Endothelial cell of umbilical vein (primary cell): ENCODE data around the gene MOB3A. TPM values are rescaled to one million over a fixed set of nuclear protein-coding genes. Genes with fewer than 3 reads are reported as not detected.

Experiments used
- BruUV-seq: library from RNA; stranded (reverse); fragments of 400-500 nt; replicated peaks from 2 replicates; lab custom pipeline; 2021; lab: Mats Ljungman, UMichigan
- CTCF ChIA-PET: fragments of 300-600, 350-600 bp; sonication (Branson Sonifier 250); formaldehyde crosslinking; loops from one replicate; lab custom pipeline; 2021; ENCODE audit warnings: antibody characterized with exemption, inconsistent platforms; lab: Charles Lee
- POLR2A ChIA-PET: fragments of 300-600, 350-600 bp; sonication (Branson Sonifier 250); formaldehyde crosslinking; loops from one replicate; lab custom pipeline; 2021; ENCODE audit warnings: antibody characterized with exemption, inconsistent platforms; lab: Charles Lee
- DNase-seq: peaks from one replicate; pipeline ENCODE4 v3.0.0-alpha.2; 2011; ENCODE audit warnings: low read depth, low spot score
- FAIRE-seq: peaks from 2 replicates; lab custom pipeline; 2011; peaks lifted over from hg19 to GRCh38; lab: Jason Lieb, UNC
- H2AFZ ChIP-seq: 2 replicates; pipeline ENCODE4 v1.6.0; 2012; ENCODE audit warnings: low read depth, low read length, control low read depth, inconsistent platforms
- H3K27ac ChIP-seq: 2 replicates; pipeline ENCODE4 v1.5.1; 2011; ENCODE audit warnings: low read depth, mild to moderate bottlenecking, control low read depth, low read length, moderate library complexity; ENCODE audit not compliant: insufficient read depth
- H3K27me3 ChIP-seq, 2 experiments: 2 replicates each; pipeline versions ENCODE4 v1.6.0 to v1.6.1; 2011; ENCODE audit warnings: low read length in 2 of 2, mixed read lengths in 1 of 2; ENCODE audit not compliant: control insufficient read depth in 2 of 2, insufficient read depth in 2 of 2
- H3K36me3 ChIP-seq, 2 experiments: 2 replicates in 1 of 2; 3 replicates in 1 of 2; pipeline ENCODE4 v1.5.1; 2011; ENCODE audit warnings: low read length in 2 of 2, mild to moderate bottlenecking in 1 of 2, moderate library complexity in 1 of 2; ENCODE audit not compliant: control insufficient read depth in 2 of 2, insufficient read depth in 2 of 2; ENCODE audit errors: extremely low read depth in 1 of 2
- H3K4me1 ChIP-seq: 3 replicates; pipeline ENCODE4 v1.5.1; 2011; ENCODE audit warnings: mild to moderate bottlenecking, low read length; ENCODE audit not compliant: control insufficient read depth, insufficient read depth; ENCODE audit errors: extremely low read depth
- H3K4me2 ChIP-seq: 2 replicates; pipeline ENCODE4 v1.6.1; 2011; ENCODE audit warnings: low read length, control low read depth, mixed read lengths; ENCODE audit not compliant: insufficient read depth
- H3K4me3 ChIP-seq, 3 experiments: fragments of 200-600 bp in 1 of 3; sonication (generic), shearing (Covaris generic) in 1 of 3; replicated peaks in 1 of 3; 2 replicates each; pipeline ENCODE4 v1.5.1; 2011 to 2016; ENCODE audit warnings: control low read depth in 3 of 3, low read length in 3 of 3, mild to moderate bottlenecking in 2 of 3, inconsistent platforms in 1 of 3, low read depth in 1 of 3, moderate library complexity in 1 of 3; ENCODE audit not compliant: insufficient read depth in 1 of 3
- H3K79me2 ChIP-seq: 2 replicates; pipeline ENCODE4 v1.6.0; 2012; ENCODE audit warnings: low read length, inconsistent platforms; ENCODE audit not compliant: control insufficient read depth, insufficient read depth
- H3K9ac ChIP-seq: replicated peaks from 2 replicates; pipeline ENCODE3; 2011; ENCODE audit warnings: low read length, control low read depth; ENCODE audit not compliant: insufficient read depth; ENCODE audit errors: extremely low read depth
- H3K9me1 ChIP-seq: replicated peaks from 3 replicates; pipeline ENCODE4 v1.6.0; 2011; ENCODE audit warnings: mild to moderate bottlenecking, low read length; ENCODE audit not compliant: control insufficient read depth, insufficient read depth; ENCODE audit errors: extremely low read depth
- H3K9me3 ChIP-seq: replicated peaks from 2 replicates; pipeline ENCODE4 v1.5.1; 2012; ENCODE audit warnings: low read length, inconsistent platforms; ENCODE audit not compliant: control insufficient read depth, insufficient read depth
- H4K20me1 ChIP-seq: replicated peaks from 2 replicates; pipeline ENCODE3; 2011; ENCODE audit warnings: mild to moderate bottlenecking, low read length; ENCODE audit not compliant: control insufficient read depth, insufficient read depth; ENCODE audit errors: extremely low read depth
- CTCF ChIP-seq, 2 donors: IDR thresholded peaks; 1 replicate in 1 of 2; 2 replicates in 1 of 2; pipeline ENCODE4 v1.5.1; 2011; ENCODE audit warnings: low read length in 2 of 2, mild to moderate bottlenecking in 2 of 2, moderate library complexity in 2 of 2, control low read depth in 1 of 2, inconsistent platforms in 1 of 2, low read depth in 1 of 2; ENCODE audit not compliant: insufficient read depth in 1 of 2; ENCODE audit errors: extremely low read depth in 1 of 2
- EZH2 ChIP-seq: IDR thresholded peaks from 2 replicates; pipeline ENCODE4 v1.6.1; 2012; ENCODE audit warnings: borderline replicate concordance, low read depth, mild to moderate bottlenecking, moderate library complexity, low read length, inconsistent platforms; ENCODE audit not compliant: severe bottlenecking
- FOS ChIP-seq: IDR thresholded peaks from 2 replicates; pipeline ENCODE4 v1.6.1; 2011; ENCODE audit warnings: mild to moderate bottlenecking, low read length, moderate library complexity, borderline replicate concordance; ENCODE audit not compliant: insufficient read depth
- GATA2 ChIP-seq: IDR thresholded peaks from 2 replicates; pipeline ENCODE4 v1.7.0; 2011; ENCODE audit warnings: low read depth, mild to moderate bottlenecking, moderate library complexity, mixed read lengths, low read length; ENCODE audit not compliant: insufficient read length, insufficient read depth
- JUN ChIP-seq: IDR thresholded peaks from 2 replicates; pipeline ENCODE4 v1.6.1; 2011; ENCODE audit warnings: borderline replicate concordance, low read depth; ENCODE audit not compliant: insufficient read length, insufficient read depth
- MAX ChIP-seq: IDR thresholded peaks from 2 replicates; pipeline ENCODE4 v1.6.1; 2011; ENCODE audit not compliant: insufficient read depth, insufficient read length
- MYC ChIP-seq: IDR thresholded peaks from one replicate; pipeline ENCODE4 v1.6.1; 2011; ENCODE audit warnings: mild to moderate bottlenecking, low read depth, low read length
- POLR2A ChIP-seq: IDR thresholded peaks from 2 replicates; pipeline ENCODE4 v1.6.1; 2012; ENCODE audit warnings: low read depth, mild to moderate bottlenecking, control low read depth, low read length
- POLR2AphosphoS5 ChIP-seq: IDR thresholded peaks from 2 replicates; pipeline ENCODE4 v1.6.1; 2012; ENCODE audit warnings: low read depth, mild to moderate bottlenecking, control low read depth, low read length, moderate library complexity; ENCODE audit not compliant: insufficient read depth
- dilution Hi-C: fragments of 300-500 bp; cut with MboI; formaldehyde crosslinking; loops from one replicate; pipeline ENCODE4 v1.15.0; 2019; ENCODE audit warnings: low sequenced_read_pairs; ENCODE audit not compliant: extremely low pct_ligation_motif_present
- intact Hi-C: fragments of 100-400 bp; cut with micrococcal nuclease; formaldehyde crosslinking; loops from one replicate; pipeline ENCODE4 v1.10.0; 2022
- polyA plus RNA-seq, 4 experiments: library from polyadenylated mRNA; depleted of rRNA in 3 of 4; stranded (reverse) in 3 of 4; unstranded in 1 of 4; fragments of >200 nt; gene quantifications; 2 replicates each; pipeline versions ENCODE4 v1.2.1 to v1.2.3, GENCODE V29; 2011 to 2012; ENCODE audit warnings: missing spikeins in 1 of 4
- total RNA-seq: library from RNA; stranded (reverse); gene quantifications from 2 replicates; pipeline ENCODE4 v1.2.3, GENCODE V29; 2021

The MOB3A gene
- total and polyA plus RNA-seq, 2 donors (not counting 3 experiments of a cell fraction or from before 2014, with no cell fraction given) = 46.5 to 59.7 TPM

- Histone ChIP-seq H3K27ac (no peak overlapping the region), H3K27me3 (no peaks in the 10 kb centered on the region), H3K9ac (no peak overlapping the region), H4K20me1 (no peaks in the 10 kb centered on the region), H3K79me2 (peaks cover 4% of the 10 kb centered on the region), H3K9me1 (no peaks in the 10 kb centered on the region), H3K36me3 (peaks cover under 1 to 57% of the 10 kb centered on the region in 2 experiments), H3K9me3 (no peaks in the 10 kb centered on the region), H2AFZ (no peak overlapping the region), H3K4me1 (peaks cover 14% of the 10 kb centered on the region), H3K4me2 (no peak overlapping the region), H3K4me3 (no peak overlapping the region)
- intact Hi-C loops (no loop called here), dilution Hi-C loops (no loop called here)
- no peak for DNase-seq
- ChIA-PET POLR2A (no interaction called here), CTCF (interaction anchor here (1.4 kb wide), 1 partner anchor 8 kb away, joined by 4 read pairs; no protein-coding TSS in a partner anchor)
- TF ChIP-seq CTCF (IDR thresholded peaks at IDR 0.05; ENCODE audit: extremely low read depth in 1 of 2, insufficient read depth in 1 of 2, low read depth in 1 of 2, low read length in 2 of 2) (no peak), MYC (no peak), POLR2AphosphoS5 (no peak), GATA2 (no peak), JUN (no peak), MAX (no peak), FOS (no peak), POLR2A (no peak), EZH2 (no peak)
- FAIRE-seq = no peak
- no TSS peak for BruUV-seq
Measured at GRCh38 chr19:2040647-2041432, 55.3 kb downstream of the MOB3A start.
